HUES6 (cell line): Measurements from ENCODE around the gene COX5A.

Experiments
- H3K27ac ChIP-seq: 2 replicates; pipeline ENCODE4 v1.7.0; 2013; ENCODE audit warnings: low read depth, mild to moderate bottlenecking, low read length, inconsistent platforms
- H3K27me3 ChIP-seq: 2 replicates; pipeline ENCODE4 v1.6.1; 2013; ENCODE audit warnings: low read length; ENCODE audit not compliant: control insufficient read depth, insufficient read depth
- H3K36me3 ChIP-seq: 2 replicates; pipeline ENCODE4 v1.6.1; 2013; ENCODE audit warnings: low read length; ENCODE audit not compliant: control insufficient read depth, insufficient read depth
- H3K4me1 ChIP-seq: 2 replicates; pipeline ENCODE4 v1.6.1; 2013; ENCODE audit warnings: low read length; ENCODE audit not compliant: control insufficient read depth, insufficient read depth
- H3K4me3 ChIP-seq: 2 replicates; pipeline ENCODE4 v1.5.1; 2013; ENCODE audit warnings: low read depth, low read length
- H3K9ac ChIP-seq: one replicate; pipeline ENCODE4 v1.6.1; 2013; ENCODE audit warnings: mild to moderate bottlenecking, low read length
- H3K9me3 ChIP-seq: 2 replicates; pipeline ENCODE4 v1.6.1; 2013; ENCODE audit warnings: low read depth, low read length; ENCODE audit not compliant: control insufficient read depth, insufficient read depth

COX5A gene

GRCh38 chr15:74937590-74938371 lies at the start of gene COX5A:
Gene COX5A, minus strand, starts transcription at chr15:74938073. Its CDS starts 59 bp downstream, at chr15:74938014.
- Histone ChIP-seq H3K9me3 (no peaks in the 10 kb centered on the region), H3K9ac (peak within 1 kb of the TSS; percentile 94), H3K27me3 (no peaks in the 10 kb centered on the region), H3K4me3 (peak within 1 kb of the TSS; percentile 84), H3K27ac (peak within 1 kb of the TSS; percentile 95), H3K4me1 (no peaks in the 10 kb centered on the region), H3K36me3 (peaks cover 8% of the 10 kb centered on the region; the same call in 1 of the 2 replicates)

- H3K9ac ChIP-seq, result no peak overlapping the region
- H3K27ac ChIP-seq, result no peak overlapping the region
- no peaks in the 10 kb centered on the region; the same call in 1 of the 2 replicates for H3K27me3 ChIP-seq
- no peak overlapping the region for H3K4me3 ChIP-seq
- no peaks in the 10 kb centered on the region for H3K9me3 ChIP-seq
- H3K36me3 ChIP-seq, result no peaks in the 10 kb centered on the region
- no peaks in the 10 kb centered on the region for H3K4me1 ChIP-seq
Measured at GRCh38 chr15:74983725-74984231, 45.9 kb upstream of the COX5A start.

GRCh38 chr15:74982183-74982582 lies 44.3 kb upstream of the COX5A start:
- Histone ChIP-seq H3K27ac (no peak overlapping the region), H3K9ac (no peak overlapping the region), H3K36me3 (no peaks in the 10 kb centered on the region), H3K9me3 (no peaks in the 10 kb centered on the region), H3K27me3 (no peaks in the 10 kb centered on the region; the same call in 1 of the 2 replicates), H3K4me1 (no peaks in the 10 kb centered on the region), H3K4me3 (no peak overlapping the region)

GRCh38 chr15:74978503-74978902 lies 40.6 kb upstream of the COX5A start:
- Histone ChIP-seq H3K27me3 (no peaks in the 10 kb centered on the region), H3K27ac (no peak overlapping the region), H3K9me3 (no peaks in the 10 kb centered on the region), H3K9ac (no peak overlapping the region), H3K4me3 (no peak overlapping the region), H3K4me1 (no peaks in the 10 kb centered on the region), H3K36me3 (no peaks in the 10 kb centered on the region)

- H3K27me3 ChIP-seq, result no peaks in the 10 kb centered on the region
- no peak overlapping the region for H3K9ac ChIP-seq
- no peak overlapping the region for H3K27ac ChIP-seq
- H3K36me3 ChIP-seq, result no peaks in the 10 kb centered on the region
- no peaks in the 10 kb centered on the region for H3K9me3 ChIP-seq
- no peaks in the 10 kb centered on the region for H3K4me1 ChIP-seq
- no peak overlapping the region for H3K4me3 ChIP-seq
Measured at GRCh38 chr15:74978077-74978476, 40.2 kb upstream of the COX5A start.

GRCh38 chr15:74977599-74977998 lies 39.7 kb upstream of the COX5A start:
- Histone ChIP-seq H3K4me1 (no peaks in the 10 kb centered on the region), H3K9me3 (no peaks in the 10 kb centered on the region)

GRCh38 chr15:74976159-74976558 lies 38.3 kb upstream of the COX5A start:
- Histone ChIP-seq H3K4me1 (no peaks in the 10 kb centered on the region), H3K36me3 (no peaks in the 10 kb centered on the region), H3K9me3 (no peaks in the 10 kb centered on the region), H3K9ac (no peak overlapping the region), H3K27me3 (no peaks in the 10 kb centered on the region), H3K4me3 (no peak overlapping the region), H3K27ac (no peak overlapping the region)

More at GRCh38 chr15:74977599-74977998, 39.7 kb upstream of the COX5A start:
- no peak overlapping the region for H3K9ac ChIP-seq
- no peak overlapping the region for H3K27ac ChIP-seq
- H3K27me3 ChIP-seq, result no peaks in the 10 kb centered on the region
- H3K36me3 ChIP-seq, result no peaks in the 10 kb centered on the region
- no peak overlapping the region for H3K4me3 ChIP-seq

GRCh38 chr15:74967670-74968069 lies 29.8 kb upstream of the COX5A start:
- no peak overlapping the region for H3K4me3 ChIP-seq
- H3K27me3 ChIP-seq, result no peaks in the 10 kb centered on the region
- H3K9ac ChIP-seq, result no peak overlapping the region
- peaks cover 8% of the 10 kb centered on the region; the same call in 1 of the 2 replicates for H3K4me1 ChIP-seq
- H3K9me3 ChIP-seq, result no peaks in the 10 kb centered on the region
- no peaks in the 10 kb centered on the region for H3K36me3 ChIP-seq
- H3K27ac ChIP-seq, result no peak overlapping the region

- peaks cover 10% of the 10 kb centered on the region; the same call in 1 of the 2 replicates for H3K4me1 ChIP-seq
- no peak overlapping the region for H3K4me3 ChIP-seq
- H3K36me3 ChIP-seq, result no peaks in the 10 kb centered on the region
- H3K9me3 ChIP-seq, result no peaks in the 10 kb centered on the region
- H3K27ac ChIP-seq, result no peak overlapping the region
- peaks cover 16% of the 10 kb centered on the region for H3K27me3 ChIP-seq
- no peak overlapping the region for H3K9ac ChIP-seq
Measured at GRCh38 chr15:74964794-74965193, 26.9 kb upstream of the COX5A start.

GRCh38 chr15:74963213-74963612 lies 25.3 kb upstream of the COX5A start:
- Histone ChIP-seq H3K9ac (no peak overlapping the region), H3K9me3 (no peaks in the 10 kb centered on the region), H3K27ac (no peak overlapping the region), H3K4me3 (no peak overlapping the region), H3K27me3 (peaks cover 32% of the 10 kb centered on the region), H3K4me1 (peaks cover 18% of the 10 kb centered on the region; the same call in 1 of the 2 replicates), H3K36me3 (no peaks in the 10 kb centered on the region)

GRCh38 chr15:74962671-74963070 lies 24.8 kb upstream of the COX5A start:
- H3K4me1 ChIP-seq, result peaks cover 18% of the 10 kb centered on the region; the same call in 1 of the 2 replicates
- no peaks in the 10 kb centered on the region for H3K9me3 ChIP-seq
- H3K9ac ChIP-seq, result no peak overlapping the region
- no peak overlapping the region for H3K27ac ChIP-seq
- H3K27me3 ChIP-seq, result peaks cover 37% of the 10 kb centered on the region
- no peak overlapping the region for H3K4me3 ChIP-seq
- no peaks in the 10 kb centered on the region for H3K36me3 ChIP-seq
